ENCODE data around the gene PSMG4.
"Not testable (repeated sequence)": the region's sequence is repeated elsewhere in the genome, so short reads cannot be mapped to it uniquely, and the experiment has no call there.

DNA sequence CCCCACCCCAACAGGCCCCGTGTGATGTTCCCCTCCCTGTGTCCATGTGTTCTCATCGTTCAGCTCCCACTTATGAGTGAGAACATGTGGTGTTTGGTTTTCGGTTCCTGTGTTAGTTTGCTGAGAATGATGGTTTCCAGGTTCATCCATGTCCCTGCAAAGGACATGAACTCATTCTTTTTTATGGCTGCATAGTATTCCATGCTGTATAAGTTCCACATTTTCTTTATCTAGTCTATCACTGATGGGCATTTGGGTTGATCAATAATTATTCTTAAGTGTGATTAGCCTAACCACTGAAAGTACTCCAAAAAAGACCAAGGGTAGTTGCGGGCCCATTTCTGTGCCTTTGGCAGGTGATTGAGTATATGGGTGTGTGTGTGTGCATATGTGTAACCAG, 17.0 kb upstream of the PSMG4 start:
- not testable (repeated sequence) for TF ChIP-seq GABPA (IDR thresholded peaks at IDR 0.05; ENCODE audit: low read depth); POLR2AphosphoS5 (IDR thresholded peaks at IDR 0.05; ENCODE audit: low read depth); REST (IDR thresholded peaks at IDR 0.05; ENCODE audit: insufficient replicate concordance, low read depth); SPI1 (IDR thresholded peaks at IDR 0.05; ENCODE audit: borderline replicate concordance, low read depth)
- TF ChIP-seq, protein P1, sequence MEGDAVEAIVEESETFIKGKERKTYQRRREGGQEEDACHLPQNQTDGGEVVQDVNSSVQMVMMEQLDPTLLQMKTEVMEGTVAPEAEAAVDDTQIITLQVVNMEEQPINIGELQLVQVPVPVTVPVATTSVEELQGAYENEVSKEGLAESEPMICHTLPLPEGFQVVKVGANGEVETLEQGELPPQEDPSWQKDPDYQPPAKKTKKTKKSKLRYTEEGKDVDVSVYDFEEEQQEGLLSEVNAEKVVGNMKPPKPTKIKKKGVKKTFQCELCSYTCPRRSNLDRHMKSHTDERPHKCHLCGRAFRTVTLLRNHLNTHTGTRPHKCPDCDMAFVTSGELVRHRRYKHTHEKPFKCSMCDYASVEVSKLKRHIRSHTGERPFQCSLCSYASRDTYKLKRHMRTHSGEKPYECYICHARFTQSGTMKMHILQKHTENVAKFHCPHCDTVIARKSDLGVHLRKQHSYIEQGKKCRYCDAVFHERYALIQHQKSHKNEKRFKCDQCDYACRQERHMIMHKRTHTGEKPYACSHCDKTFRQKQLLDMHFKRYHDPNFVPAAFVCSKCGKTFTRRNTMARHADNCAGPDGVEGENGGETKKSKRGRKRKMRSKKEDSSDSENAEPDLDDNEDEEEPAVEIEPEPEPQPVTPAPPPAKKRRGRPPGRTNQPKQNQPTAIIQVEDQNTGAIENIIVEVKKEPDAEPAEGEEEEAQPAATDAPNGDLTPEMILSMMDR (IDR thresholded peaks at IDR 0.05; ENCODE audit: insufficient read depth, low read length) = not testable (repeated sequence)

All from HL-60 (cell line).